ENCODE data around the gene MRPL3. TPM values are rescaled to one million over a fixed set of nuclear protein-coding genes. Genes with fewer than 3 reads are reported as not detected.

Gene MRPL3
- total RNA-seq (2022; extraction: Qiagen RNA extraction; ENCODE audit: low read depth), result 90.3 to 109 TPM (median 95.0 TPM) in 5 replicates

GRCh38 chr3:131502530-131503319, at the start of gene MRPL3:
TSS of gene MRPL3 (minus strand) at chr3:131502971. CDS start at chr3:131502821, 150 bp downstream.

Other genes with a start within 250 kb of the MRPL3 start
- 4.9 to 6.5 TPM (median 6.1 TPM) in 5 replicates for gene NUDT16, start 121.2 kb downstream of the MRPL3 start, total RNA-seq (2022; extraction: Qiagen RNA extraction; ENCODE audit: low read depth)

Data from A549 treated with CpdA at 1 μM for 4 hours (cell line).